Stimulated activated CD4-positive, alpha-beta T cell treated with anti-CD3 and anti-CD28 coated beads, Interleukin-1b, Interleukin-23, amount 100 ng/mL, for 1 hour (primary cell): ENCODE results near the gene ATRN.

ENCODE experiments used
- DNase-seq, 2 donors: peaks; one replicate each; pipeline ENCODE4 v3.0.0-alpha.2; 2020; ENCODE audit warnings: low read depth in 2 of 2

ATRN gene

GRCh38 chr20:3674995-3675900 is 204.4 kb downstream of the ATRN start:
- no peak for DNase-seq

GRCh38 chr20:3677733-3678132 is 206.9 kb downstream of the ATRN start:
- DNase-seq = no peak

- no peak for DNase-seq
Observed at GRCh38 chr20:3678198-3678597, 207.4 kb downstream of the ATRN start.

- DNase-seq = no peak
Observed at GRCh38 chr20:3678856-3679720, 208.3 kb downstream of the ATRN start.

- DNase-seq = no peak
Observed at GRCh38 chr20:3679749-3680700, 209.2 kb downstream of the ATRN start.

GRCh38 chr20:3680701-3681351 is 210.0 kb downstream of the ATRN start:
- DNase-seq = no peak

- DNase-seq = no peak
Observed at GRCh38 chr20:3681352-3681930, 210.6 kb downstream of the ATRN start.

GRCh38 chr20:3681931-3682781 is 211.3 kb downstream of the ATRN start, which contains the start of gene ADAM33:
Gene ADAM33 (minus strand): TSS chr20:3682010. CDS start chr20:3682004, 6 bp downstream.
- DNase-seq = no peak

- no peak for DNase-seq
Observed at GRCh38 chr20:3685341-3685740, 214.5 kb downstream of the ATRN start.

- DNase-seq = no peak
Observed at GRCh38 chr20:3686421-3686820, 215.6 kb downstream of the ATRN start.

- no peak for DNase-seq
Observed at GRCh38 chr20:3686867-3687321, 216.1 kb downstream of the ATRN start.

- no peak for DNase-seq
Observed at GRCh38 chr20:3687655-3688054, 216.8 kb downstream of the ATRN start.

- no peak for DNase-seq
Observed at GRCh38 chr20:3689978-3690377, 219.2 kb downstream of the ATRN start.

GRCh38 chr20:3690413-3690812 is 219.6 kb downstream of the ATRN start:
- DNase-seq = no peak

GRCh38 chr20:3691306-3691705 is 220.5 kb downstream of the ATRN start:
- no peak for DNase-seq

GRCh38 chr20:3691897-3692296 is 221.1 kb downstream of the ATRN start:
- no peak for DNase-seq

GRCh38 chr20:3692706-3693294 is 222.0 kb downstream of the ATRN start:
- no peak for DNase-seq

GRCh38 chr20:3693376-3693775 is 222.6 kb downstream of the ATRN start:
- no peak for DNase-seq

- no peak for DNase-seq
Observed at GRCh38 chr20:3694864-3695263, 224.0 kb downstream of the ATRN start.
